Progenitor cell of endocrine pancreas (in vitro differentiated cells): ENCODE measurements around the gene RUFY4. TPM values are rescaled to one million over a fixed set of nuclear protein-coding genes. Genes with fewer than 3 reads are reported as not detected.
"Not testable (repeated sequence)": the region's sequence is repeated elsewhere in the genome, so short reads cannot be mapped to it uniquely, and the experiment has no call there.

Experiments used
- DNase-seq: peaks from one replicate; pipeline ENCODE4 v3.0.0; 2021; ENCODE audit warnings: low spot score; ENCODE audit not compliant: unreplicated experiment
- H3K27ac Mint-ChIP-seq: 2 replicates; pipeline ENCODE4 v1.8.0; 2021; ENCODE audit warnings: mild to moderate bottlenecking, moderate library complexity, mixed read lengths
- H3K27me3 Mint-ChIP-seq: 2 replicates; pipeline ENCODE4 v1.8.0; 2021; ENCODE audit warnings: mixed read lengths
- H3K36me3 Mint-ChIP-seq: 2 replicates; pipeline ENCODE4 v1.8.0; 2022; ENCODE audit warnings: mixed read lengths; ENCODE audit not compliant: insufficient read depth
- H3K4me1 Mint-ChIP-seq: 2 replicates; pipeline ENCODE4 v1.8.0; 2021; ENCODE audit warnings: low read depth, mixed read lengths
- H3K4me3 Mint-ChIP-seq: 2 replicates; pipeline ENCODE4 v1.8.0; 2021; ENCODE audit warnings: low read depth, mild to moderate bottlenecking, moderate library complexity, mixed read lengths
- H3K9me3 Mint-ChIP-seq: 2 replicates; pipeline ENCODE4 v1.8.0; 2021; ENCODE audit warnings: low read depth, mixed read lengths
- CTCF ChIP-seq: fragments of 200-600 bp; sonication (generic); IDR thresholded peaks from one replicate; pipeline ENCODE4 v1.5.0; 2021; ENCODE audit warnings: antibody characterized with exemption, mild to moderate bottlenecking; ENCODE audit not compliant: unreplicated experiment
- total RNA-seq: library from RNA; stranded (reverse); gene quantifications from 2 replicates; pipeline ENCODE4 v1.2.1, GENCODE V29; 2021

The RUFY4 gene
- total RNA-seq, 1 donor from 2014 or later, result not detected

DNA sequence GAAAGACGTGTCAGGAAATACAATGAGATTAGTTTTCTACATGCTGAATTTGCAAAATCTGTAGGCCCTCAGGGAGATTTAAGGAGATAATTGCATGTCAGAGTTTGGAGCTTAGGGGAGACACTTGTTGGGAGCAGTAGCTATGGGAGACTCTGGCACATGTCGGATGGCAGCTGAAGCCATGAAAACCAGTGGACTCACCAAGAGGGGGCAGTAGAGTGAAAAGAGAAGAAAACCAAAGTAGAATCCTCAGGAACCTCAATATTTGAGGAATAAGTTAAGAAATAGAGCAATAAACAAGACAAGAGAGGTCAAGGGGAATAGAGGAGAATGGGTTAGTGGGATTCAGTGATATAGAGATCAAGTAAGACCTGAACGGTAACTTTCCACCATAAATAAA is 24.8 kb downstream of the RUFY4 start:
- H3K4me3 Mint-ChIP-seq, result no peak overlapping the region
- H3K4me1 Mint-ChIP-seq, result peaks cover 2% of the 10 kb centered on the region
- H3K9me3 Mint-ChIP-seq, result peaks cover 12% of the 10 kb centered on the region
- DNase-seq, result no peak
- H3K27me3 Mint-ChIP-seq, result peaks cover 22% of the 10 kb centered on the region
- no peaks in the 10 kb centered on the region for H3K36me3 Mint-ChIP-seq
- no peak overlapping the region for H3K27ac Mint-ChIP-seq
- no peak for TF ChIP-seq CTCF

- Mint-ChIP-seq H3K36me3 (no peaks in the 10 kb centered on the region), H3K9me3 (peaks cover 15% of the 10 kb centered on the region), H3K27ac (no peak overlapping the region), H3K27me3 (peaks cover 25% of the 10 kb centered on the region), H3K4me3 (no peak overlapping the region), H3K4me1 (peaks cover 2% of the 10 kb centered on the region)
- no peak for TF ChIP-seq CTCF
- DNase-seq, result no peak
Observed at GRCh38 chr2:218095853-218096252, 26.8 kb downstream of the RUFY4 start.

DNA sequence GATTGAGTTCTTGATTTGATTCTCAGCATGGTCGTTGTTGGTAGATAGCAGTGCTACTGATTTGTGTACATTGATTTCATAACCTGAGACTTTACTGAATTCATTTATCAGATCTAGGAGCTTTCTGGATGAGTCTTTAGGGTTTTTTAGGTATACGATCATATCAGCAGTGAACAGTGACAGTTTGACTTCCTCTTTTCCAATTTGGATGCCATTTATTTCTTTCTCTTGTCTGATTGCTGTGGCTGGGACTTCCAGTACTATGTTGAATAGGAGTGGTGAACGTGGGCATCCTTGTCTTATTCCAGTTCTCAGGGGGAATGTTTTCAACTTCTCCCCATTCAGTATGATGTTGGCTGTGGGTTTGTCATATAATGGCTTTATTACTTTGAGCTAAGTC is 28.9 kb downstream of the RUFY4 start:
- TF ChIP-seq CTCF, result no peak
- H3K4me1 Mint-ChIP-seq, result peaks cover 2% of the 10 kb centered on the region
- H3K9me3 Mint-ChIP-seq, result peaks cover 15% of the 10 kb centered on the region
- H3K27ac Mint-ChIP-seq, result no peak overlapping the region
- peaks cover 27% of the 10 kb centered on the region for H3K27me3 Mint-ChIP-seq
- no peak overlapping the region for H3K4me3 Mint-ChIP-seq
- DNase-seq, result no peak
- H3K36me3 Mint-ChIP-seq, result no peaks in the 10 kb centered on the region

DNA sequence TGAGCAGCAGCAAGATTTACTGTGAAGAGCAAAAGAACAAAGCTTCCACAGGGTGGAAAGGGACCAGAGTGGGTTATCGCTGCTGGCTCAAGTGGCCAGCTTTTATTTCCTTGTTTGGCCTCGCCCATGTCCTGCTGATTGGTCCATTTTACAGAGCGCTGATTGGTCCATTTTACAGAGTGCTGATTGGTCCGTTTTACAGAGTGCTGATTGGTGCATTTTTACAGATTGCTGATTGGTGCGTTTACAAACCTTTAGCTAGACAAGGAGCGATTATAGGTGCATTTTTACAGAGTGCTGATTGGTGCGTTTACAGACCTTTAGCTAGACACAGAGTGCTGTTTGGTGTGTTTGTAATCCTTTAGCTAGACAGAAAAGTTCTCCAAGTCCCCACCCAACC is 39.8 kb downstream of the RUFY4 start:
- not testable (repeated sequence) for H3K27ac Mint-ChIP-seq, DNase-seq, H3K4me1 Mint-ChIP-seq, H3K36me3 Mint-ChIP-seq, H3K4me3 Mint-ChIP-seq
- peaks cover 36% of the 10 kb centered on the region for H3K9me3 Mint-ChIP-seq
- peaks cover 27% of the 10 kb centered on the region for H3K27me3 Mint-ChIP-seq

DNA sequence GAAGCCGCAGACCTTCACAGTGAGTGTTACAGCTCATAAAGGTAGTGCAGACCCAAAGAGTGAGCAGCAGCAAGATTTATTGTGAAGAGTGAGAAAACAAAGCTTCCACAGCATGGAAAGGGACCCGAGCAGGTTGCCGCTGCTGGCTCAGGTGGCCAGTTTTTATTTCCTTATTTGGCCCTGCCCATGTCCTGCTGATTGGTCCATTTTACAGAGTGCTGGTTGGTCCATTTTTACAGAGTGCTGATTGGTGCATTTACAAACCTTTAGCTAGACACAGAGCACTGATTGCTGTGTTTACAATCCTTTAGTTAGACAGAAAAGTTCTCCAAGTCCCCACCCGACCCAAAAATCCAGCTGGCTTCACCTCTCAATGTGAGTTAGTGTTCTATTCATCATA is 52.7 kb downstream of the RUFY4 start:
- not testable (repeated sequence) for H3K27ac Mint-ChIP-seq, H3K4me3 Mint-ChIP-seq, H3K36me3 Mint-ChIP-seq, H3K27me3 Mint-ChIP-seq, H3K4me1 Mint-ChIP-seq, DNase-seq
- H3K9me3 Mint-ChIP-seq, result peaks cover 18% of the 10 kb centered on the region

- H3K4me1 Mint-ChIP-seq, H3K36me3 Mint-ChIP-seq, H3K27ac Mint-ChIP-seq, H3K27me3 Mint-ChIP-seq, DNase-seq, H3K4me3 Mint-ChIP-seq: not testable (repeated sequence)
- peaks cover 18% of the 10 kb centered on the region for H3K9me3 Mint-ChIP-seq
Observed at GRCh38 chr2:218122286-218122685, 53.2 kb downstream of the RUFY4 start.

DNA sequence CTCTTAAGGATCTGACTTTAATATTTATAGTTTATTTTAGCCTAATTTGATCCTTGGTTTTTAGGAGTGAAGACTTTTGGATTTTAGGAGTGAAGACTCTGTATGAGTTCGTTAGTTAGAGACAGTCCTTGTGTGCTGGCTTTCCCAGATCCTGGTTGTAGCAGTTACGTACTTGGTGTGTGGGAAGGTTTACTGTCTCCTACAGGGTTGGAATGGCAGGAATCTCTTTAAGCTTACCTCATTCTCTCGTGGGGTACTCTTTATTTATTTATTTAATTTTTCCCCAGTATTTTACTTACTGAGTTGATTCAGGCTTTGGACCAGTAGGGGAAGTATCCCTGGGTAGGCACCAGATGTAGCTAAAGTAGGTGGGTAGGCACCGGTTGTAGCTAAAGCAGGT is 54.9 kb downstream of the RUFY4 start:
- TF ChIP-seq CTCF, result no peak
- Mint-ChIP-seq H3K36me3 (peaks cover 3% of the 10 kb centered on the region), H3K27me3 (peaks cover 12% of the 10 kb centered on the region), H3K9me3 (peaks cover 17% of the 10 kb centered on the region), H3K4me3 (no peak overlapping the region), H3K27ac (no peak overlapping the region), H3K4me1 (no peaks in the 10 kb centered on the region)
- no peak for DNase-seq
